GM18951 (cell line): ENCODE data around the gene DHRS13.
"Not testable (repeated sequence)": the region's sequence is repeated elsewhere in the genome, so short reads cannot be mapped to it uniquely, and the experiment has no call there.

Experiments used
- POLR2A ChIP-seq: IDR thresholded peaks from 4 replicates; pipeline ENCODE4 v1.6.1; 2011; ENCODE audit warnings: mild to moderate bottlenecking; ENCODE audit not compliant: insufficient read length, insufficient read depth; ENCODE audit errors: extremely low read depth
- in situ Hi-C: fragments of 300-500 bp; cut with MboI; formaldehyde crosslinking; loops from one replicate; pipeline ENCODE4 v1.12.0; 2022; ENCODE audit warnings: low sequenced_read_pairs, mixed read lengths, inconsistent platforms; ENCODE audit not compliant: unreplicated experiment

Gene DHRS13

GRCh38 chr17:28892024-28892423 is 10.9 kb downstream of the DHRS13 start:
- TF ChIP-seq POLR2A: no peak
- in situ Hi-C loops: no loop called here

DNA sequence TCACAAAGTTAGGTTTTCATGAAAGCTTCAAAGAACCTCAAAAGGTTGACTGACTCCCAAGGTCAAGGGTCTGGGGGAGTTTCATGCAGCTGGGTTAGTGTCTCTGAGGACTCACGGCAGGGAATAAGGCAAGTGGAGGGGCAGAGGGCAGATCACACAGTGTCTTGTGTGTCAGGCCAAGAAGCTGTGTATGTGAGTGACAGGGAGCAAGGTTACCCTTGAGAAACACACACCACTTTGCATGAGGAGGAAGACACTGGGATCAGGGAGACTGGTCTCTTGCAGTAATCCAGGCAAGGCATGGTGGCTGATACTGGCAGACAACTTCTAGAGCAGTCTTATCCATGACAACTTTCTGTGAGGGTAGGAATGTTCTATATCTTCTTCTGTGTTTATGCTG is 11.7 kb downstream of the DHRS13 start:
- in situ Hi-C loops: no loop called here
- TF ChIP-seq POLR2A: no peak

GRCh38 chr17:28889996-28890395 is 12.9 kb downstream of the DHRS13 start:
- TF ChIP-seq POLR2A: no peak
- in situ Hi-C loops: no loop called here

- TF ChIP-seq POLR2A: no peak
- in situ Hi-C loops: no loop called here
Observed at GRCh38 chr17:28888832-28889231, 14.0 kb downstream of the DHRS13 start.

GRCh38 chr17:28887871-28888471 is 14.9 kb downstream of the DHRS13 start:
- no peak for TF ChIP-seq POLR2A
- in situ Hi-C loops: no loop called here

DNA sequence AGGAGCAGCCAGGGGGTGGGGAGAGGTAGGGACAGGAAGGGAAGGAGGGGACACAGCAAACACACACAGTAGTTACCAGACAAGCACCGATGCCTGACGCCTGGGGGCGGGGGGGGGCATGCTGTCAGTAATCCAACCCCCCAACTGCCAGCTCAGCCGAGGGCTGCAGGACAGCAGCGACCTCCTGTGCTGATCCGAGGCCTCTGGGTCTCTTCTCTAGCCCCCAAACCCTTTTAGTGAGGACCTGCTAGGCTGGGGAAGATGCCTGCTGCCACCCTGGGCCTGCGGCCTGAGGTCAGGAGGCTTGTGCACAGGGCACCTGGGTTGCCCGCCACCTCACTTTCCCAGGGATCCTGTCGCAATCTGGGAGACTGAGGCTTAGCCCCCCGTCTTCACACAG is 16.9 kb downstream of the DHRS13 start:
- no peak for TF ChIP-seq POLR2A
- in situ Hi-C loops: no loop called here

- in situ Hi-C loops: no loop called here
- no peak for TF ChIP-seq POLR2A
Observed at GRCh38 chr17:28885363-28885762, 17.5 kb downstream of the DHRS13 start.

- in situ Hi-C loops: no loop called here
Observed at GRCh38 chr17:28883967-28884702, 18.7 kb downstream of the DHRS13 start.

DNA sequence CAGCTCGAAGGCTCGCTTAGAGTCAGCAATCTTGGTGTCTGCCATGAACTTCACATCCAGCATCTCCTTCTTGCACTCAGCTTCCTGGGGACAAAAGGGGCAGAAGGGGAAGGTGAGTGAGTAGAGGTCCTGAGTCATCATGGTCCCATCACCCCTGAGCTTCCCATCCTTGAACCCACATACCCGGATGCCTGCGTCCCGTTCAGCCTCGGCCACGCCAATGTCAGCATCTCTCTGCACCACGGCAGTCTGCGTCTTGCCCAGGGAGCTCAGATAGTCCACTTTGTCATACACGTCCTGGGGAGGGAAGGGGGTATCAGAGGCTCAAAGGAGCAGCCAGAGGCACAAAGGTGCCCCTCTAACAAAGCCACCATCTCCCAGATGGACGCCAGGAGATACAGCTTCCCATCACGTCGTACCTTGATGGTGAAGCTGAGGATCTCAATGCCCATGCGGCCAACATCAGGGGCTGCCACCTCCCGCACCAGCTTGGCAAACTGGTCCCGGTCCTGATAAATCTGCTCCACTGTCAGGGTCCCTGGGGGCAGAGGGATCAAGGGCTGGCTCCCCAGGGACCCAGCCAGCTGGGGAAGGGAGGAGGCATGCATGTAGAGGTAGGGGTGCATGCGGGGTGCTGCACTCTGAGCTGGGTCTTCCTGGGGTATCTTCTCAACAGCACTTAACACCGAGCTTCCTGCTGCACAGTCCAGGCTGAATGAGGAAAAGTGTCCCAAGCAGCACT is 20.6 kb downstream of the DHRS13 start:
- in situ Hi-C loops: no loop called here
- TF ChIP-seq POLR2A: no peak

More at GRCh38 chr17:28883967-28884702, 18.7 kb downstream of the DHRS13 start:
- no peak for TF ChIP-seq POLR2A

- in situ Hi-C loops: no loop called here
- TF ChIP-seq POLR2A: no peak
Observed at GRCh38 chr17:28881533-28882056, 21.3 kb downstream of the DHRS13 start.

DNA sequence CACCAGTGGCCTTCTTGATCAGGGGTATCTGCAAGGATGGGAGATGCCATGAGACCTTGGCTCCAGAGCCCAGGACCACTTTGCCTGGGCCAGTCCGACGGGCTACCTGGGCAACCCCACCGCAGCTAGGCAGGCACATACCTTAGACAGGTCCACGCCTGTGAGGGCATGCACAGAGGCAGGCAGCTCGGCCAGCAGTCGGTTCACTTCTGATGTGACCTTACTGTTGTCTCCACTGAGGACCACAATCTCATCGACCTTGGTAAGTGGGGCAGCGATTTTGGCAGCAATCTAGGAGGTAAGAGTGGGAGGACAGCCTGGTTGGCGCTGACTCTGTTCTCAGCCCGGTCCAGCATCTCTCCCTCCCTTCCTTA is 22.3 kb downstream of the DHRS13 start:
- TF ChIP-seq POLR2A: no peak
- in situ Hi-C loops: no loop called here

DNA sequence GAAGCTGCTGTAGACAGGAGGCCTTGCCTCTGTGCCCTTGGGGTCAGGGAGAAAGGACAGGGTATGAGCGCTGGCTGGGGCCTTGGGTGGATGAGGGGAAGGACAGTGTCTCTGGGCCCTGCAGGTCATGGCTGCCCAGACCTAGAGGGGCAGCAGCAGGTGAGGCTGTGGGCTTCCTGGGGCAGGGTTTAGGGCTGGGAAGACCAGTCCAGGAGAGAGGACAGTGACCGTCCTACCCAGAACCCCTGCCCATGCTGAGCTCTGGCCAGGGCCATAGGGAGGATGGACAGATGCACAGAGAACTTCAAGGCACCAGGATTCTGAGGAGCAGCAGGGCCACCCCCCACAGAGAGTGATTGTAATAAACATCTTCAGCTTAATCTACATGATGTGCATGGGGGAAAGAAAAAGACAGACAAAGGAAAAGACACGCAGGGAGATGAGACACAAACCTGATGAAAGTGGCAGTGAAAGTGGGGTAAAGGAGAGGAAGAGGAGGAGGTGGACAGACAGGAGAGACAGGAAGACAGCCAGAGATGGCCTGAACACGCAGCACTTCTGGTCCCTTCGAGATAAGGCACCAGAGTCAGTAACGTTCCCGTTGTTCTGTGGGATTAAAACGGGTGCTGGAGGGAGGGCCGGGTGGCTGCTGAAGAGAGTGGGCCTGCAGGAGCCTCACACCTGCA is 22.9 kb downstream of the DHRS13 start:
- in situ Hi-C loops: no loop called here
- no peak for TF ChIP-seq POLR2A

- no peak for TF ChIP-seq POLR2A
- in situ Hi-C loops: no loop called here
Observed at GRCh38 chr17:28878981-28879380, 23.9 kb downstream of the DHRS13 start.

GRCh38 chr17:28878158-28878910 is 24.5 kb downstream of the DHRS13 start:
- in situ Hi-C loops: no loop called here
- no peak for TF ChIP-seq POLR2A

- in situ Hi-C loops: not testable (repeated sequence)
Observed at GRCh38 chr17:28877150-28877711, 25.6 kb downstream of the DHRS13 start.
